ENCODE measurements around the gene PPP4R3B. TPM values are rescaled to one million over a fixed set of nuclear protein-coding genes. Genes with fewer than 3 reads are reported as not detected.
A peak's percentile ranks its signal among the peaks of the same experiment; 100 is the strongest.

PPP4R3B gene
- total RNA-seq, 2 donors from 2014 or later, result 50.8 to 52.0 TPM

DNA sequence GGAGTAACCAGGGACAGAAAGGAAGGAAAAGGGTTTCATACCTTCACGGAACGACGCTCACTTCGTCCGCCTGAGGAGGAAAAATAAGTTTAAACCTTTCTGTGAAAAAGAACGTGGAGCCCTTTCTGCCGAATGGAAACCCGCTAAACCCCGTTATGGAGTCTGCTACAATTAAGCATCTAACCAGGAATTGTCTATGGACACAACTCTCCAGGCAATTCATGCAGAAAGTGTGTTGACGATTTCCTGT lies 528 bp upstream of the PPP4R3B start:
- H3K9me3 ChIP-seq (ENCODE audit: control insufficient read depth, low read length), result no peaks in the 10 kb centered on the region
- TF ChIP-seq, protein P1, sequence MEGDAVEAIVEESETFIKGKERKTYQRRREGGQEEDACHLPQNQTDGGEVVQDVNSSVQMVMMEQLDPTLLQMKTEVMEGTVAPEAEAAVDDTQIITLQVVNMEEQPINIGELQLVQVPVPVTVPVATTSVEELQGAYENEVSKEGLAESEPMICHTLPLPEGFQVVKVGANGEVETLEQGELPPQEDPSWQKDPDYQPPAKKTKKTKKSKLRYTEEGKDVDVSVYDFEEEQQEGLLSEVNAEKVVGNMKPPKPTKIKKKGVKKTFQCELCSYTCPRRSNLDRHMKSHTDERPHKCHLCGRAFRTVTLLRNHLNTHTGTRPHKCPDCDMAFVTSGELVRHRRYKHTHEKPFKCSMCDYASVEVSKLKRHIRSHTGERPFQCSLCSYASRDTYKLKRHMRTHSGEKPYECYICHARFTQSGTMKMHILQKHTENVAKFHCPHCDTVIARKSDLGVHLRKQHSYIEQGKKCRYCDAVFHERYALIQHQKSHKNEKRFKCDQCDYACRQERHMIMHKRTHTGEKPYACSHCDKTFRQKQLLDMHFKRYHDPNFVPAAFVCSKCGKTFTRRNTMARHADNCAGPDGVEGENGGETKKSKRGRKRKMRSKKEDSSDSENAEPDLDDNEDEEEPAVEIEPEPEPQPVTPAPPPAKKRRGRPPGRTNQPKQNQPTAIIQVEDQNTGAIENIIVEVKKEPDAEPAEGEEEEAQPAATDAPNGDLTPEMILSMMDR (conservative IDR thresholded peaks at IDR 0.05), result no peak
- no peak for DNase-seq
- Mint-ChIP-seq H3K4me3 (no peak overlapping the region), H3K9me3 (peaks cover 2% of the 10 kb centered on the region), H3K36me3 (ENCODE audit: low read depth) (peaks cover 13% of the 10 kb centered on the region), H3K27me3 (ENCODE audit: insufficient read depth) (no peaks in the 10 kb centered on the region), H3K4me1 (peaks cover 39% of the 10 kb centered on the region), H3K27ac (no peak overlapping the region)
- H3K36me3 ChIP-seq (ENCODE audit: control insufficient read depth, insufficient read depth, low read length), result peaks cover 24% of the 10 kb centered on the region
- H3K27ac ChIP-seq (ENCODE audit: low read depth, low read length), result peak overlapping the region; percentile 77
- WGBS, 2 experiments (ENCODE audit: insufficient coverage in 1 of 2, insufficient read length in 1 of 2), result 0% methylated on average over 10 of the region's 10 CpGs
- peak overlapping the region; percentile 100 for H3K4me3 ChIP-seq (ENCODE audit: low read length)
- no peaks in the 10 kb centered on the region for H3K27me3 ChIP-seq (ENCODE audit: control insufficient read depth, insufficient read depth, low read length, poor library complexity, severe bottlenecking)
- peak overlapping the region; percentile 97 for H3K9ac ChIP-seq (ENCODE audit: extremely low read depth, low read length, poor library complexity, severe bottlenecking)
- H3K4me1 ChIP-seq (ENCODE audit: control insufficient read depth, insufficient read depth, low read length), result peaks cover 11% of the 10 kb centered on the region

DNA sequence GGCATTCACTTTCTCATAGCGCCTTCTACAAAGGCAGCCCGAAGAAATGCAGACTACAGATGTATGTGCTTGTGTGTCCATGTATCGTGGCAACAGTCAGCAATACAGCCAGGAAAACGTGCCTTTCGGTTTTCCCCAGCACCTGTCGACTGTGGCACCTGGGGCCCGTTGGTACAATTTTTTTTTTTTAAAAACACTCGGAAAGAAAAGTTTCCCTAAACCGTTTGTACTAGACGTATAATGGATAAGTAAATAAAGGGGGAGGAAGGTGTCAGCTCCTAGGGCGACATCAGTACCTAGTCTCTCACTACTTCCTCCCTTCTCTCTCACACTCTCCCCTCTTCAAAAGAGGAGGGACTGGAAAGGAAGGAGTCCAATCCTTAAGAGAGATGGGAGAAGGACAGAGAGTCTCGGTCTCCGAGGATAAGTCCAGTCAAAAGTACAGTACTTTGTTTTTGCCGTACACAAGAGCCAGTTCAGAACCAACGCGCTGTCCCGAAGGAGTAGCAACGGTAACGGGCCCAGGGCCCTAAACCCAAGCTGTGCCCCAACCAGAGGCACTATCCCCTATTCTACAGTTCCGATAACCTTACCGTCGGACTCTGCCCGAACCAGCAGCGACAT lies 759 bp downstream of the PPP4R3B start:
- Histone ChIP-seq H3K4me1 (ENCODE audit: control insufficient read depth, insufficient read depth, low read length) (peaks cover 2% of the 10 kb centered on the region), H3K9me3 (ENCODE audit: control insufficient read depth, low read length) (no peaks in the 10 kb centered on the region), H3K27ac (ENCODE audit: low read depth, low read length) (peak overlapping the region; percentile 91), H3K4me3 (ENCODE audit: low read length) (peak overlapping the region; percentile 100), H3K36me3 (ENCODE audit: control insufficient read depth, insufficient read depth, low read length) (peaks cover 36% of the 10 kb centered on the region), H3K27me3 (ENCODE audit: control insufficient read depth, insufficient read depth, low read length, poor library complexity, severe bottlenecking) (no peaks in the 10 kb centered on the region), H3K9ac (ENCODE audit: extremely low read depth, low read length, poor library complexity, severe bottlenecking) (peak overlapping the region; percentile 97)
- WGBS, 2 experiments (ENCODE audit: insufficient coverage in 1 of 2, insufficient read length in 1 of 2), result 0% methylated on average over 12 to 21 of the region's 24 CpGs
- Mint-ChIP-seq H3K4me1 (peaks cover 26% of the 10 kb centered on the region), H3K36me3 (ENCODE audit: low read depth) (peaks cover 26% of the 10 kb centered on the region), H3K27ac (no peak overlapping the region), H3K4me3 (no peak overlapping the region), H3K27me3 (ENCODE audit: insufficient read depth) (no peaks in the 10 kb centered on the region), H3K9me3 (peaks cover 5% of the 10 kb centered on the region)
- peak; percentile 63 for DNase-seq
- TF ChIP-seq, protein P1 (conservative IDR thresholded peaks at IDR 0.05), result no peak

DNA sequence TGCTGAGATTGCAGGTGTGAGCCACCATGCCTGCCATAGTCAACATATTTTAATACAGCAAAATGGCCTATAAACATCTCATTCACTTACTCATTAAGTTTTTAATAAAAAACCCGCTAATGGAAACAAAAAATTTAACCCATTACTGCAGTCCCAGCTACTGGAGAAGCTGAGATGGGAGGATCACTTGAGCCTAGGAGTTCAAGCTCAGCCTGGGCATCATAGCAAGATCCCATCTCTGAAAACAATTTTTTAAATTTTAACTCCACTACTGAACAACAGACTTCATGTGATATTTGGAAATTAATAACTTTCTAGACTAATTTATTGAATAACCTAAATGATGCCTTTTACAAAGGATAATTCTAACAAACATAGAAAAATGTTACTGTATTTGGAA lies 5.4 kb downstream of the PPP4R3B start:
- Mint-ChIP-seq H3K36me3 (ENCODE audit: low read depth) (peaks cover 41% of the 10 kb centered on the region), H3K9me3 (peaks cover 5% of the 10 kb centered on the region), H3K27ac (no peak overlapping the region), H3K4me3 (no peak overlapping the region), H3K4me1 (peaks cover 25% of the 10 kb centered on the region), H3K27me3 (ENCODE audit: insufficient read depth) (no peaks in the 10 kb centered on the region)
- WGBS, 2 experiments (ENCODE audit: insufficient coverage in 1 of 2, insufficient read length in 1 of 2), result 96 to 100% methylated on average over 1 of the region's 1 CpG
- Histone ChIP-seq H3K4me1 (ENCODE audit: control insufficient read depth, insufficient read depth, low read length) (no peaks in the 10 kb centered on the region), H3K9ac (ENCODE audit: extremely low read depth, low read length, poor library complexity, severe bottlenecking) (no peak overlapping the region), H3K27me3 (ENCODE audit: control insufficient read depth, insufficient read depth, low read length, poor library complexity, severe bottlenecking) (no peaks in the 10 kb centered on the region), H3K4me3 (ENCODE audit: low read length) (no peak overlapping the region), H3K27ac (ENCODE audit: low read depth, low read length) (no peak overlapping the region), H3K36me3 (ENCODE audit: control insufficient read depth, insufficient read depth, low read length) (peaks cover 48% of the 10 kb centered on the region), H3K9me3 (ENCODE audit: control insufficient read depth, low read length) (no peaks in the 10 kb centered on the region)
- TF ChIP-seq, protein P1 (conservative IDR thresholded peaks at IDR 0.05), result no peak
- no peak for DNase-seq

All from endodermal cell (in vitro differentiated cells).